ENCODE results near the gene KNDC1. TPM values are rescaled to one million over a fixed set of nuclear protein-coding genes. Genes with fewer than 3 reads are reported as not detected.

Gene KNDC1
- total and polyA plus RNA-seq, 2 of the 4 experiments (the other 2 are of a cell fraction) = 0.18 to 1.1 TPM

DNA sequence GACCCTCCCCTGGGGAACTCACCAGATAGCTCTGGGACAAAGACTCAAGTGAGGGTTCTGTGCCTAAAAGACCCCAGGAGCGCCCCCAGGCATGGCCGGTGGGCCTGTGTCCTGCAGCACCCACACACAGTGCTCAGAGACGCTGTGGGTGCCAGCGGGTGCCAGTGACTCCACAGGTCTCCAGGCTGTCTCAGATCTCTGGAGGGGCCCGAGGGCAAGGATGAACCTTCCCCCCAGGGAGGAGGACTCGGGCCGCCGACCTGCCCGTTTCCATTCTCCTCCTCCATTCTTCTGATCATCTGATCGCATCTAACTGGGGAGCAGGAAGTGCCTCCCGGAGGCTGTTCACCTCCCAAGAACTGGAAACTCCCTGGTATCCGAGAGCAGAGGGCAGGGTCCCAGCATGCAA lies 115.7 kb downstream of the KNDC1 start:
- H3K79me1 ChIP-seq (ENCODE audit: low read depth in 1 of 2, low read length in 2 of 2) = peaks cover 0 to 3% of the 10 kb centered on the region in 2 experiments; a peak in 1 of 4 replicates
- no peak overlapping the region for H3K9ac ChIP-seq (ENCODE audit: low read depth, low read length)
- H4K91ac ChIP-seq (ENCODE audit: insufficient read depth, low read depth, low read length) = no peak overlapping the region
- H3K4me1 ChIP-seq (ENCODE audit: control insufficient read depth, insufficient read depth, low read length) = peaks cover 10% of the 10 kb centered on the region
- H2AK9ac ChIP-seq (replicated peaks; ENCODE audit: low read depth, low read length, poor library complexity) = no peak overlapping the region
- CTCF ChIA-PET = no interaction called here
- H3K56ac ChIP-seq (ENCODE audit: extremely low read depth, insufficient read depth, low read length) = no peak overlapping the region
- WGBS, 2 experiments (ENCODE audit: extremely low coverage in 2 of 2, insufficient read length in 1 of 2) = 83% methylated on average over 2 of the region's 12 CpGs; no CpG with 5 or more reads in 1 of the 2 experiments
- dilution Hi-C loops (cut with HindIII; ENCODE audit: low sequenced_read_pairs, unreplicated experiment) = no loop called here
- H3K23ac ChIP-seq (ENCODE audit: low read depth, low read length) = no peak overlapping the region
- no peak overlapping the region for H2BK15ac ChIP-seq (ENCODE audit: low read depth, low read length)
- H3K9me1 ChIP-seq (ENCODE audit: insufficient read depth, low read length) = 0 out of 2 replicates have a peak, but pooled peaks cover 4% of the 10 kb centered on the region
- H3K9me3 ChIP-seq (ENCODE audit: control insufficient read depth, insufficient read depth, low read length) = no peaks in the 10 kb centered on the region
- in situ Hi-C loops (cut with MboI; ENCODE audit: low sequenced_read_pairs) = no loop called here
- H3K4me2 ChIP-seq (ENCODE audit: low read depth, low read length) = no peak overlapping the region
- no TSS peak for BruUV-seq (replicated peaks)
- no peak for ATAC-seq (ENCODE audit: low read depth)
- H2AFZ ChIP-seq (replicated peaks; ENCODE audit: low read length, poor library complexity) = no peak overlapping the region
- H2BK120ac ChIP-seq (ENCODE audit: low read depth, low read length) = no peak overlapping the region
- TF ChIP-seq MXI1 (IDR thresholded peaks at IDR 0.05; ENCODE audit: borderline replicate concordance, low read depth, low read length) = no peak
- H2BK5ac ChIP-seq (ENCODE audit: low read depth, low read length, poor library complexity, severe bottlenecking) = no peak overlapping the region
- peaks cover 9% of the 10 kb centered on the region for H3K27me3 ChIP-seq (ENCODE audit: control insufficient read depth, insufficient read depth, low read length)
- POLR2A ChIA-PET (ENCODE audit: unreplicated experiment) = no interaction called here
- no peak overlapping the region for H3K27ac ChIP-seq (ENCODE audit: insufficient read depth, low read length)
- no peak overlapping the region for H4K5ac ChIP-seq (ENCODE audit: low read depth, low read length)
- no peak for DNase-seq
- peaks cover 16% of the 10 kb centered on the region for H3K36me3 ChIP-seq (ENCODE audit: control insufficient read depth, insufficient read depth, low read length)
- no peak overlapping the region for H3K4me3 ChIP-seq (ENCODE audit: insufficient read depth, low read depth, low read length)
- intact Hi-C loops (cut with micrococcal nuclease) = loop anchor here (1.0 kb wide), 1 partner anchor 13 kb away; no protein-coding TSS in a partner anchor
- peaks cover 7% of the 10 kb centered on the region; the same call in 1 of the 2 replicates for H4K20me1 ChIP-seq (ENCODE audit: insufficient read depth, low read length)
- H3K14ac ChIP-seq (replicated peaks; ENCODE audit: low read depth, low read length) = no peak overlapping the region
- H2BK20ac ChIP-seq (ENCODE audit: low read depth, low read length) = no peak overlapping the region
- no peak overlapping the region for H3K4ac ChIP-seq (ENCODE audit: low read depth, low read length)
- no peak overlapping the region for H3K18ac ChIP-seq (ENCODE audit: low read depth, low read length)
- H2AK5ac ChIP-seq (ENCODE audit: low read depth, low read length) = no peak overlapping the region
- H4K8ac ChIP-seq (ENCODE audit: low read depth in 2 of 2, low read length in 2 of 2) = no peak overlapping the region

Small RNA genes lying within 50 kb of the gene (microRNA-seq; reads per million reads assigned to microRNA genes)
- gene MIR202 (ENCODE audit: unreplicated experiment) = not detected

Other genes starting within 250 kb of the KNDC1 start
- 1.3 and 1.7 TPM in 2 replicates for gene CFAP46, start 217.6 kb upstream of the KNDC1 start, total RNA-seq (2012; rRNA removed)
- gene CFAP46, start 217.6 kb upstream of the KNDC1 start, polyA plus RNA-seq (2012; rRNA removed) = 1.6 and 1.8 TPM in 2 replicates
- not detected in 2 replicates for gene ADGRA1, start 72.3 kb upstream of the KNDC1 start, total RNA-seq (2012; rRNA removed)
- gene ADGRA1, start 72.3 kb upstream of the KNDC1 start, polyA plus RNA-seq (2012; rRNA removed) = not detected in 2 replicates
- not detected in 2 replicates for gene UTF1, start 70.0 kb downstream of the KNDC1 start, total RNA-seq (2012; rRNA removed)
- not detected in 2 replicates for gene UTF1, start 70.0 kb downstream of the KNDC1 start, polyA plus RNA-seq (2012; rRNA removed)
- gene VENTX, start 77.6 kb downstream of the KNDC1 start, total RNA-seq (2012; rRNA removed) = not detected in 2 replicates
- not detected in 2 replicates for gene VENTX, start 77.6 kb downstream of the KNDC1 start, polyA plus RNA-seq (2012; rRNA removed)
- gene ADAM8, start 116.6 kb downstream of the KNDC1 start, total RNA-seq (2012; rRNA removed) = under 0.01 and 0.28 TPM in 2 replicates
- gene ADAM8, start 116.6 kb downstream of the KNDC1 start, polyA plus RNA-seq (2012; rRNA removed) = 0.74 and 0.90 TPM in 2 replicates
- gene TUBGCP2, start 148.7 kb downstream of the KNDC1 start, total RNA-seq (2012; rRNA removed) = 65.0 and 72.6 TPM in 2 replicates
- gene TUBGCP2, start 148.7 kb downstream of the KNDC1 start, polyA plus RNA-seq (2012; rRNA removed) = 48.1 and 48.6 TPM in 2 replicates
- 13.6 and 14.2 TPM in 2 replicates for gene ZNF511, start 148.7 kb downstream of the KNDC1 start, total RNA-seq (2012; rRNA removed)
- 32.6 and 36.8 TPM in 2 replicates for gene ZNF511, start 148.7 kb downstream of the KNDC1 start, polyA plus RNA-seq (2012; rRNA removed)
- not detected in 2 replicates for gene CALY, start 176.7 kb downstream of the KNDC1 start, total RNA-seq (2012; rRNA removed)
- gene CALY, start 176.7 kb downstream of the KNDC1 start, polyA plus RNA-seq (2012; rRNA removed) = 0.34 and 0.62 TPM in 2 replicates
- gene PRAP1, start 187.2 kb downstream of the KNDC1 start, total RNA-seq (2012; rRNA removed) = not detected in 2 replicates
- not detected in 2 replicates for gene PRAP1, start 187.2 kb downstream of the KNDC1 start, polyA plus RNA-seq (2012; rRNA removed)
- gene FUOM, start 197.8 kb downstream of the KNDC1 start, total RNA-seq (2012; rRNA removed) = 26.3 and 28.1 TPM in 2 replicates
- gene FUOM, start 197.8 kb downstream of the KNDC1 start, polyA plus RNA-seq (2012; rRNA removed) = 52.8 and 71.2 TPM in 2 replicates
- gene ECHS1, start 213.1 kb downstream of the KNDC1 start, total RNA-seq (2012; rRNA removed) = 60.8 and 71.1 TPM in 2 replicates
- gene ECHS1, start 213.1 kb downstream of the KNDC1 start, polyA plus RNA-seq (2012; rRNA removed) = 83.3 and 84.2 TPM in 2 replicates
- 3.6 and 3.8 TPM in 2 replicates for gene PAOX, start 219.0 kb downstream of the KNDC1 start, total RNA-seq (2012; rRNA removed)
- 4.3 and 4.5 TPM in 2 replicates for gene PAOX, start 219.0 kb downstream of the KNDC1 start, polyA plus RNA-seq (2012; rRNA removed)
- 38.0 and 38.5 TPM in 2 replicates for gene MTG1, start 233.9 kb downstream of the KNDC1 start, total RNA-seq (2012; rRNA removed)
- gene MTG1, start 233.9 kb downstream of the KNDC1 start, polyA plus RNA-seq (2012; rRNA removed) = 64.8 and 70.0 TPM in 2 replicates